IMR-90 (cell line): ENCODE results near the gene ENOX2. TPM values are rescaled to one million over a fixed set of nuclear protein-coding genes. Genes with fewer than 3 reads are reported as not detected.

Experiments used
- ATAC-seq: fragments of 200-7000 bp; cut with Tn5 transposase; 2 replicates; pipeline ENCODE4 v1.9.1; 2020; ENCODE audit warnings: low read depth, mild to moderate bottlenecking, moderate library complexity
- BruUV-seq: library from RNA; stranded (reverse); fragments of 400-500 nt; replicated peaks from 2 replicates; lab custom pipeline; 2021; lab: Mats Ljungman, UMichigan
- CTCF ChIA-PET: fragments of 300-600 bp; formaldehyde crosslinking; extraction: SDS; loops from one replicate; lab custom pipeline; 2021; ENCODE audit warnings: antibody characterized with exemption; lab: Yijun Ruan, JAX
- POLR2A ChIA-PET: fragments of 300-600 bp; sonication (Branson Sonifier 250); formaldehyde crosslinking; loops from one replicate; lab custom pipeline; 2022; ENCODE audit warnings: antibody characterized with exemption; ENCODE audit not compliant: unreplicated experiment; lab: Charles Lee
- DNase-seq: peaks from one replicate; pipeline ENCODE4 v3.0.0; 2013
- H2AFZ ChIP-seq: replicated peaks from 2 replicates; pipeline ENCODE3; 2013; ENCODE audit warnings: low read length, mild to moderate bottlenecking; ENCODE audit not compliant: poor library complexity
- H2AK5ac ChIP-seq: 2 replicates; pipeline ENCODE4 v1.6.1; 2013; ENCODE audit warnings: low read depth, low read length, inconsistent platforms
- H2AK9ac ChIP-seq: replicated peaks from 2 replicates; pipeline ENCODE3; 2013; ENCODE audit warnings: mild to moderate bottlenecking, low read depth, low read length, moderate library complexity; ENCODE audit not compliant: poor library complexity
- H2BK120ac ChIP-seq: 2 replicates; pipeline ENCODE4 v1.6.1; 2013; ENCODE audit warnings: low read depth, low read length, inconsistent platforms
- H2BK15ac ChIP-seq: 3 replicates; pipeline ENCODE4 v1.6.1; 2013; ENCODE audit warnings: low read depth, low read length, inconsistent platforms
- H2BK20ac ChIP-seq: 2 replicates; pipeline ENCODE4 v1.6.1; 2013; ENCODE audit warnings: low read depth, mild to moderate bottlenecking, inconsistent platforms, low read length, moderate library complexity
- H2BK5ac ChIP-seq: 2 replicates; pipeline ENCODE4 v1.6.1; 2013; ENCODE audit warnings: mild to moderate bottlenecking, low read depth, low read length, inconsistent platforms; ENCODE audit not compliant: poor library complexity, severe bottlenecking
- H3K14ac ChIP-seq: replicated peaks from 2 replicates; pipeline ENCODE4 v1.6.1; 2013; ENCODE audit warnings: low read depth, low read length, inconsistent platforms
- H3K18ac ChIP-seq: 2 replicates; pipeline ENCODE4 v1.6.1; 2013; ENCODE audit warnings: low read depth, low read length, control low read depth
- H3K23ac ChIP-seq: 2 replicates; pipeline ENCODE4 v1.6.1; 2013; ENCODE audit warnings: low read depth, low read length, inconsistent platforms
- H3K27ac ChIP-seq: 2 replicates; pipeline ENCODE4 v1.5.1; 2013; ENCODE audit warnings: mild to moderate bottlenecking, control low read depth, low read length; ENCODE audit not compliant: insufficient read depth
- H3K27me3 ChIP-seq: 2 replicates; pipeline ENCODE4 v1.6.1; 2013; ENCODE audit warnings: low read length; ENCODE audit not compliant: control insufficient read depth, insufficient read depth
- H3K36me3 ChIP-seq: 2 replicates; pipeline ENCODE4 v1.6.1; 2013; ENCODE audit warnings: low read length, mixed read lengths; ENCODE audit not compliant: control insufficient read depth, insufficient read depth
- H3K4ac ChIP-seq: 2 replicates; pipeline ENCODE4 v1.6.1; 2013; ENCODE audit warnings: low read depth, low read length, inconsistent platforms
- H3K4me1 ChIP-seq: 2 replicates; pipeline ENCODE4 v1.6.1; 2013; ENCODE audit warnings: low read length, mixed read lengths; ENCODE audit not compliant: control insufficient read depth, insufficient read depth
- H3K4me2 ChIP-seq: 2 replicates; pipeline ENCODE4 v1.6.1; 2013; ENCODE audit warnings: low read depth, mild to moderate bottlenecking, control low read depth, low read length, moderate library complexity
- H3K4me3 ChIP-seq: 2 replicates; pipeline ENCODE4 v1.5.1; 2013; ENCODE audit warnings: low read depth, mild to moderate bottlenecking, control low read depth, low read length, moderate library complexity; ENCODE audit not compliant: insufficient read depth
- H3K56ac ChIP-seq: 2 replicates; pipeline ENCODE4 v1.6.1; 2013; ENCODE audit warnings: low read length, inconsistent platforms; ENCODE audit not compliant: insufficient read depth; ENCODE audit errors: extremely low read depth
- H3K79me1 ChIP-seq, 2 experiments: 2 replicates each; pipeline ENCODE4 v1.6.1; 2013; ENCODE audit warnings: low read length in 2 of 2, inconsistent platforms in 1 of 2, low read depth in 1 of 2
- H3K9ac ChIP-seq: 2 replicates; pipeline ENCODE4 v1.6.1; 2013; ENCODE audit warnings: low read depth, low read length, control low read depth
- H3K9me1 ChIP-seq: 2 replicates; pipeline ENCODE4 v1.6.1; 2013; ENCODE audit warnings: low read length, inconsistent platforms; ENCODE audit not compliant: insufficient read depth
- H3K9me3 ChIP-seq: 2 replicates; pipeline ENCODE4 v1.6.1; 2013; ENCODE audit warnings: low read length; ENCODE audit not compliant: control insufficient read depth, insufficient read depth
- H4K20me1 ChIP-seq: 2 replicates; pipeline ENCODE4 v1.6.1; 2013; ENCODE audit warnings: low read length, inconsistent platforms; ENCODE audit not compliant: insufficient read depth
- H4K5ac ChIP-seq: 2 replicates; pipeline ENCODE4 v1.6.1; 2013; ENCODE audit warnings: mild to moderate bottlenecking, low read depth, low read length, control low read depth
- H4K8ac ChIP-seq, 2 experiments: 2 replicates each; pipeline ENCODE4 v1.6.1; 2013; ENCODE audit warnings: low read depth in 2 of 2, low read length in 2 of 2, control low read depth in 1 of 2, inconsistent platforms in 1 of 2
- H4K91ac ChIP-seq: 2 replicates; pipeline ENCODE4 v1.6.1; 2013; ENCODE audit warnings: low read depth, low read length, inconsistent platforms; ENCODE audit not compliant: insufficient read depth
- MXI1 ChIP-seq: IDR thresholded peaks from 2 replicates; pipeline ENCODE4 v1.6.1; 2012; ENCODE audit warnings: low read depth, mild to moderate bottlenecking, low read length, moderate library complexity, borderline replicate concordance
- RCOR1 ChIP-seq: IDR thresholded peaks from 2 replicates; pipeline ENCODE4 v1.6.1; 2012; ENCODE audit warnings: mild to moderate bottlenecking, low read length, improper control_type of control experiment; ENCODE audit not compliant: insufficient replicate concordance
- WGBS, 2 experiments: methylation state at CpG; one replicate each; pipeline versions ENCODE4 v1.1.5 to v1.1.7; 2013; ENCODE audit warnings: missing lambda C conversion rate in 2 of 2; ENCODE audit not compliant: insufficient read length in 1 of 2; ENCODE audit errors: extremely low coverage in 2 of 2; 5-methylcytosine and 5-hydroxymethylcytosine counted together
- dilution Hi-C: fragments of 300-500 bp; cut with HindIII; formaldehyde crosslinking; loops from one replicate; pipeline ENCODE4 v1.14.3; 2018; ENCODE audit warnings: low sequenced_read_pairs; ENCODE audit not compliant: unreplicated experiment
- in situ Hi-C: fragments of 300-500 bp; cut with MboI; formaldehyde crosslinking; loops from 3 replicates; pipeline ENCODE4 v1.14.3; 2019; ENCODE audit warnings: low sequenced_read_pairs, inconsistent platforms, mixed read lengths
- intact Hi-C: fragments of 100-400 bp; cut with micrococcal nuclease; formaldehyde crosslinking; loops from 2 replicates; pipeline ENCODE4 v1.10.0; 2022
- polyA plus RNA-seq, 3 experiments: library from polyadenylated mRNA; depleted of rRNA; stranded (reverse); fragments of >200 nt; gene quantifications; 2 replicates each; pipeline ENCODE4 v1.2.3, GENCODE V29; 2012; ENCODE audit warnings: low replicate concordance in 1 of 3
- total RNA-seq: library from RNA; depleted of rRNA; stranded (reverse); fragments of >200 nt; gene quantifications from 2 replicates; pipeline ENCODE4 v1.2.3, GENCODE V29; 2012

Gene ENOX2
- total and polyA plus RNA-seq, 2 of the 4 experiments (the other 2 are of a cell fraction): 6.3 to 11.8 TPM

DNA sequence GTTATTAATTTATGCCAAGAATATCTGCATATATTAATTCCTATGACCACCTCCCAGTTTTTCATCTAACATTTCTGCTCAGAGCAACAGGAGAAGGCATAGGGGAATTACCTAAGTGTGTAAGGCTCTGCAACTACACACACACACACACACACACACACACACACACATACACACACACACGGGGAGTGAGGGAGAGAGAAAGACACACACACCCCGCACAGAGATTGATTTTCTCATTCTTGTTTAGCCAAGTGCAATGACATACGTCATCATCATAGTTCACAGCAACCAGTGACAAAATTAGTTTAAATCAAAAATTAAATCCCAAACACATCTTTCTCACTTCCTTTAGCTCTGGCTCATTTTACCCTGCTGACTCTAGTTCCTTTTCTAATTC lies 298.1 kb downstream of the ENOX2 start:
- no peak overlapping the region for H3K27ac ChIP-seq
- no peak overlapping the region for H2BK15ac ChIP-seq
- no TSS peak for BruUV-seq
- no peak overlapping the region for H3K56ac ChIP-seq
- intact Hi-C loops (no loop called here), in situ Hi-C loops (no loop called here), dilution Hi-C loops (no loop called here)
- no peak overlapping the region for H2AK9ac ChIP-seq
- no peak for DNase-seq
- H3K23ac ChIP-seq: no peak overlapping the region
- H2AFZ ChIP-seq: no peak overlapping the region
- ATAC-seq: no peak
- H3K4me1 ChIP-seq: no peaks in the 10 kb centered on the region
- H3K9me3 ChIP-seq: no peaks in the 10 kb centered on the region
- H4K8ac ChIP-seq: no peak overlapping the region
- WGBS, 2 experiments: no CpG with 5 or more reads among the region's 3 CpGs
- no peaks in the 10 kb centered on the region for H3K79me1 ChIP-seq
- H3K4me2 ChIP-seq: no peak overlapping the region
- TF ChIP-seq RCOR1: no peak
- TF ChIP-seq MXI1: no peak
- no peak overlapping the region for H2AK5ac ChIP-seq
- no peak overlapping the region for H2BK5ac ChIP-seq
- no peaks in the 10 kb centered on the region for H3K9me1 ChIP-seq
- no peaks in the 10 kb centered on the region for H3K36me3 ChIP-seq
- H3K27me3 ChIP-seq: peaks cover 7% of the 10 kb centered on the region
- H2BK20ac ChIP-seq: no peak overlapping the region
- no peak overlapping the region for H4K91ac ChIP-seq
- H2BK120ac ChIP-seq: no peak overlapping the region
- H3K4ac ChIP-seq: no peak overlapping the region
- ChIA-PET POLR2A (no interaction called here), CTCF (no interaction called here)
- H3K14ac ChIP-seq: no peak overlapping the region
- H3K4me3 ChIP-seq: no peak overlapping the region
- H4K20me1 ChIP-seq: no peaks in the 10 kb centered on the region
- H3K18ac ChIP-seq: no peak overlapping the region
- H3K9ac ChIP-seq: no peak overlapping the region
- H4K5ac ChIP-seq: no peak overlapping the region
